Stimulated activated memory B cell treated with anti-CD40 and anti-IgM and Interleukin-4, amounts not matched to agents 10 μg/mL and 1 μg/mL and 100 μg/mL, for 72 hours (primary cell): ENCODE measurements around the gene TSHZ2.

Source experiments
- ATAC-seq: fragments of 150-1000 bp; cut with Tn5 transposase; 2 replicates; pipeline ENCODE4 v1.10.0; 2021
- H3K27ac Mint-ChIP-seq: one replicate; pipeline ENCODE4 v1.8.0; 2022; ENCODE audit warnings: mild to moderate bottlenecking, mixed read lengths
- H3K27me3 Mint-ChIP-seq: one replicate; pipeline ENCODE4 v1.8.0; 2022; ENCODE audit warnings: mixed read lengths
- H3K36me3 Mint-ChIP-seq: one replicate; pipeline ENCODE4 v1.8.0; 2022; ENCODE audit warnings: mixed read lengths
- H3K4me1 Mint-ChIP-seq: one replicate; pipeline ENCODE4 v1.8.0; 2022; ENCODE audit warnings: mixed read lengths
- H3K4me3 Mint-ChIP-seq: one replicate; pipeline ENCODE4 v1.8.0; 2022; ENCODE audit warnings: mild to moderate bottlenecking, moderate library complexity, mixed read lengths
- H3K9me3 Mint-ChIP-seq: one replicate; pipeline ENCODE4 v1.8.0; 2022; ENCODE audit warnings: mixed read lengths

TSHZ2 gene

GRCh38 chr20:53253668-53254067, 281.5 kb downstream of the TSHZ2 start:
- Mint-ChIP-seq H3K9me3 (no peaks in the 10 kb centered on the region), H3K4me3 (no peak overlapping the region), H3K27ac (no peak overlapping the region), H3K27me3 (peaks cover 12% of the 10 kb centered on the region), H3K36me3 (peaks cover 5% of the 10 kb centered on the region), H3K4me1 (no peaks in the 10 kb centered on the region)
- ATAC-seq: no peak

- no peaks in the 10 kb centered on the region for H3K27me3 Mint-ChIP-seq
- H3K9me3 Mint-ChIP-seq: no peaks in the 10 kb centered on the region
- H3K4me3 Mint-ChIP-seq: no peak overlapping the region
- no peak for ATAC-seq
- peaks cover 5% of the 10 kb centered on the region for H3K36me3 Mint-ChIP-seq
- H3K4me1 Mint-ChIP-seq: no peaks in the 10 kb centered on the region
- H3K27ac Mint-ChIP-seq: no peak overlapping the region
These were observed 283.0 kb downstream of the TSHZ2 start for GRCh38 chr20:53255102-53255710.

- no peaks in the 10 kb centered on the region for H3K9me3 Mint-ChIP-seq
- H3K36me3 Mint-ChIP-seq: no peaks in the 10 kb centered on the region
- no peak overlapping the region for H3K27ac Mint-ChIP-seq
- no peaks in the 10 kb centered on the region for H3K27me3 Mint-ChIP-seq
- no peak overlapping the region for H3K4me3 Mint-ChIP-seq
- no peaks in the 10 kb centered on the region for H3K4me1 Mint-ChIP-seq
- ATAC-seq: no peak
These were observed 286.6 kb downstream of the TSHZ2 start for GRCh38 chr20:53258741-53259140.

- Mint-ChIP-seq H3K4me3 (no peak overlapping the region), H3K36me3 (no peaks in the 10 kb centered on the region), H3K4me1 (no peaks in the 10 kb centered on the region), H3K9me3 (no peaks in the 10 kb centered on the region), H3K27me3 (peaks cover 8% of the 10 kb centered on the region), H3K27ac (no peak overlapping the region)
- no peak for ATAC-seq
These were observed 288.0 kb downstream of the TSHZ2 start for GRCh38 chr20:53260168-53260567.

- no peaks in the 10 kb centered on the region for H3K4me1 Mint-ChIP-seq
- H3K27me3 Mint-ChIP-seq: peaks cover 8% of the 10 kb centered on the region
- ATAC-seq: no peak
- no peaks in the 10 kb centered on the region for H3K36me3 Mint-ChIP-seq
- no peak overlapping the region for H3K4me3 Mint-ChIP-seq
- H3K9me3 Mint-ChIP-seq: no peaks in the 10 kb centered on the region
- no peak overlapping the region for H3K27ac Mint-ChIP-seq
These were observed 288.4 kb downstream of the TSHZ2 start for GRCh38 chr20:53260591-53260990.

GRCh38 chr20:53262365-53262764, 290.2 kb downstream of the TSHZ2 start:
- peaks cover 8% of the 10 kb centered on the region for H3K27me3 Mint-ChIP-seq
- no peaks in the 10 kb centered on the region for H3K4me1 Mint-ChIP-seq
- no peak overlapping the region for H3K27ac Mint-ChIP-seq
- H3K4me3 Mint-ChIP-seq: no peak overlapping the region
- no peaks in the 10 kb centered on the region for H3K9me3 Mint-ChIP-seq
- ATAC-seq: no peak
- H3K36me3 Mint-ChIP-seq: no peaks in the 10 kb centered on the region

- H3K4me1 Mint-ChIP-seq: no peaks in the 10 kb centered on the region
- peaks cover 8% of the 10 kb centered on the region for H3K27me3 Mint-ChIP-seq
- no peak for ATAC-seq
- H3K4me3 Mint-ChIP-seq: no peak overlapping the region
- no peak overlapping the region for H3K27ac Mint-ChIP-seq
- H3K9me3 Mint-ChIP-seq: no peaks in the 10 kb centered on the region
- H3K36me3 Mint-ChIP-seq: no peaks in the 10 kb centered on the region
These were observed 291.6 kb downstream of the TSHZ2 start for GRCh38 chr20:53263554-53264438.

GRCh38 chr20:53264604-53265003, 292.4 kb downstream of the TSHZ2 start:
- Mint-ChIP-seq H3K27me3 (peaks cover 8% of the 10 kb centered on the region), H3K27ac (no peak overlapping the region), H3K9me3 (no peaks in the 10 kb centered on the region), H3K4me1 (no peaks in the 10 kb centered on the region), H3K36me3 (no peaks in the 10 kb centered on the region), H3K4me3 (no peak overlapping the region)
- ATAC-seq: no peak

GRCh38 chr20:53265304-53265875, 293.2 kb downstream of the TSHZ2 start:
- Mint-ChIP-seq H3K27ac (no peak overlapping the region), H3K4me1 (no peaks in the 10 kb centered on the region), H3K36me3 (no peaks in the 10 kb centered on the region), H3K9me3 (no peaks in the 10 kb centered on the region), H3K27me3 (peaks cover 8% of the 10 kb centered on the region), H3K4me3 (no peak overlapping the region)
- no peak for ATAC-seq

- ATAC-seq: no peak
- H3K27me3 Mint-ChIP-seq: peaks cover 28% of the 10 kb centered on the region
- no peaks in the 10 kb centered on the region for H3K9me3 Mint-ChIP-seq
- no peak overlapping the region for H3K4me3 Mint-ChIP-seq
- H3K27ac Mint-ChIP-seq: no peak overlapping the region
- H3K4me1 Mint-ChIP-seq: no peaks in the 10 kb centered on the region
- no peaks in the 10 kb centered on the region for H3K36me3 Mint-ChIP-seq
These were observed 297.2 kb downstream of the TSHZ2 start for GRCh38 chr20:53269380-53269779.

- no peak overlapping the region for H3K4me3 Mint-ChIP-seq
- H3K27ac Mint-ChIP-seq: no peak overlapping the region
- peaks cover 30% of the 10 kb centered on the region for H3K27me3 Mint-ChIP-seq
- no peak for ATAC-seq
- H3K4me1 Mint-ChIP-seq: no peaks in the 10 kb centered on the region
- H3K36me3 Mint-ChIP-seq: no peaks in the 10 kb centered on the region
- no peaks in the 10 kb centered on the region for H3K9me3 Mint-ChIP-seq
These were observed 298.7 kb downstream of the TSHZ2 start for GRCh38 chr20:53270792-53271375.

- H3K27ac Mint-ChIP-seq: no peak overlapping the region
- no peaks in the 10 kb centered on the region for H3K9me3 Mint-ChIP-seq
- H3K36me3 Mint-ChIP-seq: no peaks in the 10 kb centered on the region
- no peaks in the 10 kb centered on the region for H3K4me1 Mint-ChIP-seq
- H3K27me3 Mint-ChIP-seq: peaks cover 30% of the 10 kb centered on the region
- H3K4me3 Mint-ChIP-seq: no peak overlapping the region
- ATAC-seq: no peak
These were observed 302.2 kb downstream of the TSHZ2 start for GRCh38 chr20:53274365-53274764.

- H3K9me3 Mint-ChIP-seq: no peaks in the 10 kb centered on the region
- peaks cover 30% of the 10 kb centered on the region for H3K27me3 Mint-ChIP-seq
These were observed 302.6 kb downstream of the TSHZ2 start for GRCh38 chr20:53274807-53275206.

GRCh38 chr20:53276143-53276542, 304.0 kb downstream of the TSHZ2 start:
- Mint-ChIP-seq H3K36me3 (no peaks in the 10 kb centered on the region), H3K4me1 (no peaks in the 10 kb centered on the region)

More at GRCh38 chr20:53274807-53275206, 302.6 kb downstream of the TSHZ2 start:
- Mint-ChIP-seq H3K27ac (no peak overlapping the region), H3K4me3 (no peak overlapping the region), H3K4me1 (no peaks in the 10 kb centered on the region), H3K36me3 (no peaks in the 10 kb centered on the region)
- no peak for ATAC-seq

GRCh38 chr20:53278555-53278954, 306.4 kb downstream of the TSHZ2 start:
- ATAC-seq: no peak
- Mint-ChIP-seq H3K4me3 (no peak overlapping the region), H3K27ac (no peak overlapping the region), H3K36me3 (no peaks in the 10 kb centered on the region), H3K27me3 (peaks cover 8% of the 10 kb centered on the region), H3K4me1 (no peaks in the 10 kb centered on the region), H3K9me3 (no peaks in the 10 kb centered on the region)

More at GRCh38 chr20:53276143-53276542, 304.0 kb downstream of the TSHZ2 start:
- no peak for ATAC-seq
- Mint-ChIP-seq H3K4me3 (no peak overlapping the region), H3K9me3 (no peaks in the 10 kb centered on the region), H3K27me3 (peaks cover 29% of the 10 kb centered on the region), H3K27ac (no peak overlapping the region)
